Peyer's patch (tissue), 4 donors: ENCODE results near the gene ASAP2.

Source experiments
- POLR2A ChIP-seq, 2 donors: fragments of 450-650 bp; IDR thresholded peaks; one replicate each; pipeline ENCODE4 v1.5.1; 2017; ENCODE audit warnings: antibody characterized with exemption in 2 of 2, mild to moderate bottlenecking in 2 of 2, moderate library complexity in 2 of 2
- TF ChIP-seq, protein P1 (sequence below), 6 experiments: fragments of 450-650 bp in 4 of 6; fragments of 200-600 bp in 2 of 6; sonication (generic) in 1 of 6; IDR thresholded peaks; one replicate each; pipeline ENCODE4 v1.5.1; 2017 to 2019; ENCODE audit warnings: antibody characterized with exemption in 6 of 6, mild to moderate bottlenecking in 3 of 6, moderate library complexity in 1 of 6

- TF ChIP-seq, protein P1, sequence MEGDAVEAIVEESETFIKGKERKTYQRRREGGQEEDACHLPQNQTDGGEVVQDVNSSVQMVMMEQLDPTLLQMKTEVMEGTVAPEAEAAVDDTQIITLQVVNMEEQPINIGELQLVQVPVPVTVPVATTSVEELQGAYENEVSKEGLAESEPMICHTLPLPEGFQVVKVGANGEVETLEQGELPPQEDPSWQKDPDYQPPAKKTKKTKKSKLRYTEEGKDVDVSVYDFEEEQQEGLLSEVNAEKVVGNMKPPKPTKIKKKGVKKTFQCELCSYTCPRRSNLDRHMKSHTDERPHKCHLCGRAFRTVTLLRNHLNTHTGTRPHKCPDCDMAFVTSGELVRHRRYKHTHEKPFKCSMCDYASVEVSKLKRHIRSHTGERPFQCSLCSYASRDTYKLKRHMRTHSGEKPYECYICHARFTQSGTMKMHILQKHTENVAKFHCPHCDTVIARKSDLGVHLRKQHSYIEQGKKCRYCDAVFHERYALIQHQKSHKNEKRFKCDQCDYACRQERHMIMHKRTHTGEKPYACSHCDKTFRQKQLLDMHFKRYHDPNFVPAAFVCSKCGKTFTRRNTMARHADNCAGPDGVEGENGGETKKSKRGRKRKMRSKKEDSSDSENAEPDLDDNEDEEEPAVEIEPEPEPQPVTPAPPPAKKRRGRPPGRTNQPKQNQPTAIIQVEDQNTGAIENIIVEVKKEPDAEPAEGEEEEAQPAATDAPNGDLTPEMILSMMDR (IDR thresholded peaks at IDR 0.05), result no peak
- TF ChIP-seq POLR2A (IDR thresholded peaks at IDR 0.05), result no peak
Measured at GRCh38 chr2:9282128-9283112, 75.8 kb downstream of the ASAP2 start.
